Hepatocyte (in vitro differentiated cells): ENCODE results near the gene CLPSL1.

Experiments used
- EZH2 ChIP-seq: fragments of 200-600 bp; sonication (generic); IDR thresholded peaks from 2 replicates; pipeline ENCODE4 v1.6.1; 2016; ENCODE audit warnings: antibody characterized with exemption, mild to moderate bottlenecking, borderline replicate concordance
- EZH2phosphoT487 ChIP-seq: fragments of 200-600 bp; sonication (generic); IDR thresholded peaks from one replicate; pipeline ENCODE4 v1.6.1; 2018; ENCODE audit warnings: antibody characterized with exemption, mild to moderate bottlenecking, low read depth, moderate library complexity; ENCODE audit not compliant: unreplicated experiment, severe bottlenecking
- TF ChIP-seq, protein P1 (sequence below): fragments of 200-600 bp; sonication (generic); IDR thresholded peaks from 2 replicates; pipeline ENCODE4 v1.5.1; 2016; ENCODE audit warnings: antibody characterized with exemption, mild to moderate bottlenecking; ENCODE audit not compliant: poor library complexity

DNA sequence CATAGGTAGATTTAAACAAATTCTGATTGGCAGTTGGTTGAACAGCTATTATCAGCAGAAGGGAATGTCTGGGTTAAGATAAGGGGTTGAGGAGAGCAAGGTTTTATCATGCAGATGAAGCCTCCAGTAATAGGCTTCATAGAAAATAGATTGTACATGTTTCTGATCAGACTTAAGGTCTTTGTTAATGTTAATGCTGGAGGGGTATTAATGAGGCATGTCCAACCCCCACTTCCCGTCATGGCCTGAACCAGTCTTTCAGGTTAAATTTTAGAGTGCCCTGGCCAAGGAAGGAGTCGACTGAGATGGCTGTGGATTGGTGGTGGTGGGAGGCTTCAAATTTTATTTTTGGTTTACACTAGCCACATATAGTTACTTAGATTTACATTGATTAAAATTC, 3.4 kb downstream of the CLPSL1 start:
- TF ChIP-seq EZH2 (no peak), EZH2phosphoT487 (no peak)
- TF ChIP-seq, protein P1, sequence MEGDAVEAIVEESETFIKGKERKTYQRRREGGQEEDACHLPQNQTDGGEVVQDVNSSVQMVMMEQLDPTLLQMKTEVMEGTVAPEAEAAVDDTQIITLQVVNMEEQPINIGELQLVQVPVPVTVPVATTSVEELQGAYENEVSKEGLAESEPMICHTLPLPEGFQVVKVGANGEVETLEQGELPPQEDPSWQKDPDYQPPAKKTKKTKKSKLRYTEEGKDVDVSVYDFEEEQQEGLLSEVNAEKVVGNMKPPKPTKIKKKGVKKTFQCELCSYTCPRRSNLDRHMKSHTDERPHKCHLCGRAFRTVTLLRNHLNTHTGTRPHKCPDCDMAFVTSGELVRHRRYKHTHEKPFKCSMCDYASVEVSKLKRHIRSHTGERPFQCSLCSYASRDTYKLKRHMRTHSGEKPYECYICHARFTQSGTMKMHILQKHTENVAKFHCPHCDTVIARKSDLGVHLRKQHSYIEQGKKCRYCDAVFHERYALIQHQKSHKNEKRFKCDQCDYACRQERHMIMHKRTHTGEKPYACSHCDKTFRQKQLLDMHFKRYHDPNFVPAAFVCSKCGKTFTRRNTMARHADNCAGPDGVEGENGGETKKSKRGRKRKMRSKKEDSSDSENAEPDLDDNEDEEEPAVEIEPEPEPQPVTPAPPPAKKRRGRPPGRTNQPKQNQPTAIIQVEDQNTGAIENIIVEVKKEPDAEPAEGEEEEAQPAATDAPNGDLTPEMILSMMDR = no peak
